Activated naive CD4-positive, alpha-beta T cell treated with anti-CD3 and anti-CD28 coated beads, Interleukin-2, amount 50 U/mL, for 24 hours (primary cell): ENCODE results near the gene FSIP2.

ENCODE experiments used
- H3K27ac Mint-ChIP-seq: one replicate; pipeline ENCODE4 v1.8.0; 2021; ENCODE audit warnings: mild to moderate bottlenecking, mixed read lengths
- H3K27me3 Mint-ChIP-seq: one replicate; pipeline ENCODE4 v1.8.0; 2021; ENCODE audit warnings: mixed read lengths
- H3K36me3 Mint-ChIP-seq: one replicate; pipeline ENCODE4 v1.8.0; 2021; ENCODE audit warnings: mixed read lengths
- H3K4me1 Mint-ChIP-seq: one replicate; pipeline ENCODE4 v1.8.0; 2021; ENCODE audit warnings: mixed read lengths
- H3K4me3 Mint-ChIP-seq: one replicate; pipeline ENCODE4 v1.8.0; 2021; ENCODE audit warnings: mild to moderate bottlenecking, mixed read lengths
- H3K9me3 Mint-ChIP-seq: one replicate; pipeline ENCODE4 v1.8.0; 2021; ENCODE audit warnings: mixed read lengths

FSIP2 gene, protein sequence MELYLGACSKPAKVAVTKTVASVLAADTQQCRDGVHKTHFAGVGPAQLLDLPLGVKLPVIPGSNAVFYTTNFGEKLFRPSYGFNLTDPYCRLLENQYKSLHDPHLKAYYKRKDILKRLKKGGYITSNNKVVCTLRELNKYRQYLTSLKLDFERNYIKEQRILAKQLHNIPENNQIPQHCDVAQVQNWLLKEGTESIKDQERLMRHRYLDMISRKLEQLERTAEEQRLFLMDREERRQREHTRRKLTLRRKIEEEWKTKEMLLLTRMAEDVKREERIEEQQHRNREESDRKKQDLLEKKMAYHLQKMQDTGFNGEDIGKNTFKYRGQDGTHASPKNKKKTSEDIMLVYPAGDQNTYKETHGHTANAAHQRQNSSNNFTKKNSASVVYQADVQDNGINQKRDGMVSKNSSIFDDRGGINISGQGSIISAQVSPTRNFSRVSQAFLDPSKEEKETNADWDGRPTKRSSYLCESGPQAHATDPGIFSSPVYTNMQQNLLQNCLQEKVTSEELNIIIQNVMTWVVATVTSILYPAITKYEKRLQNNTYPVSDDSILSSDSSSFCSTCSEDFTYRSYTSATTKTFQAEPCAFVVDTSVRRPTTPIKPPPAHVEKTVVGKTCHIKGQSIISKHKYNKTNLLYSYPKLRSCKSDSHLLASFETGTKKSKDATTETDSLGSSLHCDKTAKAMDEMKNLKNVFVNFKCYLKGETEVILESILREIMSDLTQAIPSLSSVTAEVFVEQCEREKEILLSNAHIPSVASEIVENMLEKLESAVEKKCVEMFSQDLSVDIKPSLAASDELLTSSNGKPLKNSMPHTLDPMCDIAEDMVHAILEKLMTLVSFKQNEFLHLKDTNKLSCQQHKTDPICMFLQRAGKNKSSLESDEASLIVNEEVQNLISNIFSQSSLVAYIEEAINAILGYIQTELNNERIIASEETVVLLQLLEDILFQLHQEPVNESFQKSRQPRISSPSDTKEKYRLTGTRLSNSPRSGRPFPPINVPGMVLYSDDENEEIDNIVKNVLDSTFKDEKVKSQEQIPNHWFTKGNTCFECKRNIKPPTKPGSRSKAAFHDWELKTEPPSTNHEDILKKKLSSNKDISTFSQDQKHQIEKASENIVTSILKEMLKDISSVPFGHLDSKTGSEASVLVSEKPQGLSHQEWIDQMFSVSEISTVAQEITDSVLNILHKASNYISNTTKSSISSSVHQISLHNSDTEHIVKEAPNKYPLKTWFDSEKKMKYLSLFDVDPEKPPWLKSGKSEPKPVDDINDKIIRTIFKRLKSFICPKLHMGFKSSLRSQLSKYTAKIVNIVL (N-terminal part only)

DNA sequence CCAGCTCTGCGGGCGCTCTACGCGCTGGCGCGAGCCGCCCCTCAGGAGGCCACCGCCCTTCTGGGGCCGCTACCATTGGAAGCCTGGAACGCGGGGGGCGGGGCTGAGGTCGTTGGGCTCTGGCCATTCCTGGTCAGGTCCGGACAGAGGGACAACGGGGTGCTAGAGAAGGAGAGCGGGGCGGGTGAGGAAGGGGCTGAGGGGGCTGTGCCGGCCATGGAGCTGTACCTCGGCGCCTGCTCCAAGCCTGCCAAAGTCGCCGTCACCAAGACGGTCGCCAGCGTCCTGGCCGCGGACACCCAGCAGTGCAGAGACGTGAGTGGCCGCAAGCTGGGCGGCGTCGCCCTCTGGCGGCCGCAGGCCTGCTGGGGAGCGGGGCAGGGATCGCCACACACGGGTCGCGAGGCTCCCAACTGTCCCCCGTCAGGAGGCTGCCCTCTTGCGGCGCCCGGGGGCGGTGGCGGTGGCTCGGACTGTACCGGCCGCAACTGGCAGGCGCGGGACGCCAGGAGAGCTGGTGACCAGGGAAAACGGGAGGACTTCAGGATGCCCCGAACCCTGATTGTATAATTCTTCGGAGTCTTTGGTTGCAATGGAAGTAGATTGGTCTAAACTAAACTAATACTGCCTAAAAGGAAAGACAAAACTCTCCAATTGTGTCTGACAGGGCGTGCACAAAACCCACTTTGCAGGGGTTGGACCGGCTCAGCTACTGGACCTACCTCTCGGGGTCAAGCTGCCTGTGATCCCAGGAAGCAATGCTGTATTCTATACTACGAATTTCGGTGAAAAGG lies at the start of gene FSIP2:
FSIP2 (plus strand) TSS at position 126 of the 794 bp plus-strand sequence; CDS start at position 217, 91 bp downstream.
- no peak within 1 kb of the TSS for H3K4me3 Mint-ChIP-seq
- peaks cover 17% of the 10 kb centered on the region for H3K27me3 Mint-ChIP-seq
- H3K27ac Mint-ChIP-seq, result no peak within 1 kb of the TSS
- H3K4me1 Mint-ChIP-seq, result no peaks in the 10 kb centered on the region
- H3K36me3 Mint-ChIP-seq, result no peaks in the 10 kb centered on the region
- peaks cover 19% of the 10 kb centered on the region for H3K9me3 Mint-ChIP-seq

DNA sequence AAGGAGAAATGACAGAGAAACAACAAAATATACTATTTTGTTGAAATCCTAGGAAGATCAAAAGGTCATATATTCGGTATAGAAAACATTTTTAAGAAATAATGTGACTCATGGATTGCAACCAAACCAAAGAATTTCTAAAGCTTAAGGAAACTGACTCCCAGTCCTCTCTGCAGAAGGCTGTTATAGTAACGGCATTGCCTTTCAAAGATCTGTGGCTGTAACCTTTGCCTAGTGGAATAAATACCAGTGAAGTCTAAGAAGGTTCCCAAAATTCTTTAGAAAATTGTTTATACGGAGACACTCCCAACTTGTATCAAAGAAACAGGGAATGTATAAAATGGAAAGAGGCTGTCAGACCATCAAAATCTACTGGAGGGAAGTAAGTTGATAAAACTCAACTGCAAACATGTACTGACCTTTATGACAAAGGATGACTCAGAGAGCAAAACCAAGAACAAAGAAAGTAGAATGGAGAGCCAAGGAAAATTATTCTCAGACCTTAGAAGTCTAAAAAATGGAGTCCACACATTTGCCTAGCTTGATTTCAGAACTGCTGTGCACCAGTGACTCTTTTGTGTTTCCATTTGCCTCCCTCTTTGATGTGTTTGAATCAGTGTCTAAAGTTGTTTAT lies 48.6 kb upstream of the FSIP2 start:
- Mint-ChIP-seq H3K9me3 (no peaks in the 10 kb centered on the region), H3K27me3 (no peaks in the 10 kb centered on the region), H3K36me3 (no peaks in the 10 kb centered on the region), H3K4me3 (no peak overlapping the region), H3K27ac (no peak overlapping the region), H3K4me1 (no peaks in the 10 kb centered on the region)

DNA sequence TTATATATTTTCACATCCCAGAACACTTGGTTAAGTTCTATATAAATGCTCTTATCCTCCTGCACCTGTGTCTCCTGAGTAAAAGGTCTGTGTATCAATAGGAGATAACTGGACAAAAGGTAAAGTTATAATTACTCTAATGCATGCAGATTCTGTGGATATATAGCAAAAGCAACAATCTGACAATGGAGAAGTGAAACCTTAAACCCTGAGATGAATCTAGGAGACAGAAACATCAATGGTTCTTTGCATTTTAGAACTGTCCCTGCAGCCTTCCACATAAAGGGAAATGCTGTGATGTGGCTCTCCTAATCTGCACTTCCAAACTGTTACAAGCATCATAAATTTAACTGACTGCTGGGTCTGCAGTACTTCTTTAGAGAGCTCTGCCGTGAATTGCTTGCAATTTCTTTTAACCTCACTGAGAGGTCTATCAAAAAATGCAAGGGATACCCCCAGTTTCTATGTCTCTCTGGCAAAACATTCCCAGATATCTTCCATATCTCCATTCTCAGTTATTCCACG lies 42.8 kb upstream of the FSIP2 start:
- Mint-ChIP-seq H3K27me3 (no peaks in the 10 kb centered on the region), H3K4me1 (no peaks in the 10 kb centered on the region), H3K27ac (no peak overlapping the region), H3K9me3 (no peaks in the 10 kb centered on the region), H3K4me3 (no peak overlapping the region), H3K36me3 (no peaks in the 10 kb centered on the region)

DNA sequence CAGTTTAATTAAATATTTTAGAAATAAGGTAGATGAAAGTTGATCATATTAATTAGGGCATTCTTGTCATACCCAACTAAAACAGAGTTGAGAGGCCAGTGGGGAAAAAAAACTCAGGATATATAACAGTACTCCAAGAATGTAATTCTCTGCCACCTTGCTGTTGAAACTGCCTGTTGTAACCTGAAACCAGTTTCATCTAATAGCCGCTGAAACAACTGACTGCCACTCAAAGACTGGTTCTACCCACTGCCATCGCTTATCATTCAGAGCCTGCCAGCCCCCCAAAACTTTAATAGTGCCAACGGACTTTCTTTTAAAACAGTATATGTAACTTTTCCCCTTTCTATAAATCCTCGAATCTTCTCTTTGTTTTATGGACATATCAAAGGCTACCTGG lies 37.7 kb upstream of the FSIP2 start:
- Mint-ChIP-seq H3K4me1 (no peaks in the 10 kb centered on the region), H3K36me3 (no peaks in the 10 kb centered on the region), H3K9me3 (no peaks in the 10 kb centered on the region), H3K27ac (no peak overlapping the region), H3K4me3 (no peak overlapping the region), H3K27me3 (no peaks in the 10 kb centered on the region)

DNA sequence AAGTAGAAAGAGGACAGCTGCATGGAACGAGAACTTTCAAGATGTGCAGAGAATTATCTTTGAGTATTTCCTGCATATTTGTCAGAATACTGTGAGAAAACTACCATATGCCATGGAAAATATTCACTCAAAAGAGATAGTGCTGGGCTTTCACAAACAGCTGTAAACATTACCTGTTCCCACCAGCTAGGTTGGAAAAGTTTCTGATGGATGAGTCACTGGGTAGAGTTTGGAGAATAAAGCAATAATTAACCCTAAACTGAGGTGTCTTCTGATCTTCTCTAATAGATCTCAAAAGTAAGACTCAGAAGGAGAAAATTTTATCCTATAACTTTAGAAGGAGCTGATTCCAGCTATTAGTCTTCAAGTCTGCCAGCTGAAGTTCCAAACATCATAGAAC lies 3.9 kb upstream of the FSIP2 start:
- no peak overlapping the region for H3K4me3 Mint-ChIP-seq
- no peaks in the 10 kb centered on the region for H3K4me1 Mint-ChIP-seq
- H3K36me3 Mint-ChIP-seq, result no peaks in the 10 kb centered on the region
- peaks cover 15% of the 10 kb centered on the region for H3K27me3 Mint-ChIP-seq
- H3K9me3 Mint-ChIP-seq, result peaks cover 19% of the 10 kb centered on the region
- no peak overlapping the region for H3K27ac Mint-ChIP-seq

DNA sequence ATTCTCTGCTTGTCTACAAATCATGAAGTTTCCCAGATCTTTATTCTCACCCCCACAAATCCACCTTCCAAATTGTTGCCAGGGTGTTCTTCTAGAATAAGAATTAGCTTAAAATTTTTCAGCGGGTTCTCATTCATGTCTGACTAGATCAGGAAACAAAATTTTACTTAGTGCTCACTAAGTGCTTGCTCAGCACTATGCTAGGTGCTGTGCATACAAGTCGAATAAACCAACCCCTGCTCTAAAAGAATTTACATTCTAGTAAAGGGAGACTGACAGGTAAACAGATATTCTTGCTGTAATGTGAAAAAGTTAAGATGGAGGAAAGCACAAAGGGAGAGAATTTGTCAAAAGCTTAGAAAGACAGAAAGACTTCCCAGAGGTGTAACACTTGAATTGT lies 2.4 kb upstream of the FSIP2 start:
- no peak overlapping the region for H3K4me3 Mint-ChIP-seq
- peaks cover 17% of the 10 kb centered on the region for H3K27me3 Mint-ChIP-seq
- no peak overlapping the region for H3K27ac Mint-ChIP-seq
- peaks cover 19% of the 10 kb centered on the region for H3K9me3 Mint-ChIP-seq
- H3K36me3 Mint-ChIP-seq, result no peaks in the 10 kb centered on the region
- no peaks in the 10 kb centered on the region for H3K4me1 Mint-ChIP-seq

DNA sequence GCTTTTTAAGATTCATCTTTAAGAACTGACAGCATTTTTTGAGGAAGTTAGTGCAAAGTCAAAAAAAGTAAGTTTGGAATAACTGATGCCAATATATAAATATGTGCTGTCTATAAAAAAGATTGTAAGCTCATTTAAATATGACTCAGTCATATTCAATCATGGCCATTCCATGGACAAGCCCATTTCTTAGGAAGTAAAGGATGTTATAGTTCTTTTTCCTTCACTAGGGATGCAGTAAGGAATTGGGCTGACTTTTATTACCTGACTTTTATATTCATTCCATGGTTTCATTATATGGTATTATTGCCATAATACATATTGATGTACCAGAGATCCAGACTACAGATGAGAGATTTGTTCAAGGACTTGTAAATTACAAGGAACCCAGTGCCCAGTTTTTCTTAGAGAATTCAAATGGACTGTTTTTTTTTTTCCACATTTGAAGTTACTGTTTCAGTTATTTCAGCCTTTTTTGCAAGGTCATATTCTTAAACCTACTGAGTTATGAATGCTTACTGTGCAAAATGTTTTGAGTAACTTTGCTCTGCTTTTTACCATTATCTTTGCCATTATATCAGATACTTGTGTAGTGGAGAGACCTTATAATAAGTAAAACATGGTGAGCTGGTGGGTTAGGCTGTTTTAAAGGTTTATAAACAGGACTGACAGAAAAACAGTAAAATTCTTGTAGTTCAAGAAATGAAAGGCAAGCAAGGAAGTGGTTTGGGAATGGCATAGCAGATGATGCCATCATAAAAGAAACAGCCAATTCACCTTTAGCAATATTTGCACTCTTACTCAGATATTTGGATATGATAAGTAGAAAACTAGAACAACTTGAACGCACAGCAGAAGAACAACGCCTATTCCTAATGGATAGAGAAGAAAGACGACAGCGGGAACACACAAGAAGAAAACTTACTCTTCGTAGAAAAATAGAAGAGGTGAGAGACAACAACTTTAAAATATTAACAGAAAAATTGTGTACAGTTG lies 7.6 kb downstream of the FSIP2 start:
- no peak overlapping the region for H3K4me3 Mint-ChIP-seq
- H3K4me1 Mint-ChIP-seq, result no peaks in the 10 kb centered on the region
- H3K27me3 Mint-ChIP-seq, result no peaks in the 10 kb centered on the region
- no peaks in the 10 kb centered on the region for H3K36me3 Mint-ChIP-seq
- H3K9me3 Mint-ChIP-seq, result no peaks in the 10 kb centered on the region
- H3K27ac Mint-ChIP-seq, result no peak overlapping the region

DNA sequence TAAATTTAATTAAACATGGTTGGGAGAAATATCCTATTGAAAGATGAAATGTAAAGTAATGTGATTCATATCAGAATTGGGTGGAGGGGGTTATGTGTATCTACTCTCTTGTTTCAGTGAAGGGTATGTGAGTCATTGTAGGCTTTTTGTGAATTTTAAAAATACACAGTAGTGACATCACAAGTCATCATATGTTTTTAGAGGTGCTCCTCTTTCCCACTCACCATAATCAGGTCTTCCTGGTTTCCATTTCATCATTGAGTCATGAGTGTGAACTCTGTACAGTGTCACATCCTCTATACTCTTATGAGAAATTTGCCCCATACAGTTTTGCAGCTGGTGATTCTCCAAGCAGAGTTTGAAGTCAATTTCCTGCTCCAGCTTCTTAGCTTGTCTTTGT lies 18.8 kb downstream of the FSIP2 start:
- H3K4me1 Mint-ChIP-seq, result no peaks in the 10 kb centered on the region

DNA sequence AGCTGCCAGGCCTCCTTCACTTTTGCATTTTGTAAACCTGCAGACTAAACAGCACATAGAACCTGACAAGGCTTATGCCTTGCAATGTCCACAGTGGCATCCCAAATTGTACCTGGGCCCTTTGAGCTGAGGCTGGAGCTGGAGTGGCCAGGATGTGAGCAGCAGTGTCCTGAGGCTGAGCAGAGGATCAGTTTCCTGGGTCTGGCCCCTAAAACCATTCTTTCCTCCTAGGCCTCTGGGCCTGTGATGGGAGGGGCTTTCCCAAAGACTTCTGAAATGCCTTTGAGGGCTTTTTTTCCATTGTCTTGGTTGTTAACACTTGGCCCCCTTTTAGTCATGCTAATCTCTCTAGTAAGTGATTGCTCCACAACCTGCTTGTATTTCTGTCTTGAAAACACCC lies 32.8 kb downstream of the FSIP2 start:
- Mint-ChIP-seq H3K27ac (no peak overlapping the region), H3K4me3 (no peak overlapping the region), H3K4me1 (no peaks in the 10 kb centered on the region), H3K27me3 (no peaks in the 10 kb centered on the region), H3K9me3 (peaks cover 39% of the 10 kb centered on the region), H3K36me3 (no peaks in the 10 kb centered on the region)

More for the DNA sequence above, 18.8 kb downstream of the FSIP2 start:
- H3K36me3 Mint-ChIP-seq, result no peaks in the 10 kb centered on the region
- no peak overlapping the region for H3K27ac Mint-ChIP-seq
- H3K4me3 Mint-ChIP-seq, result no peak overlapping the region
- H3K9me3 Mint-ChIP-seq, result peaks cover 21% of the 10 kb centered on the region
- H3K27me3 Mint-ChIP-seq, result peaks cover 2% of the 10 kb centered on the region

DNA sequence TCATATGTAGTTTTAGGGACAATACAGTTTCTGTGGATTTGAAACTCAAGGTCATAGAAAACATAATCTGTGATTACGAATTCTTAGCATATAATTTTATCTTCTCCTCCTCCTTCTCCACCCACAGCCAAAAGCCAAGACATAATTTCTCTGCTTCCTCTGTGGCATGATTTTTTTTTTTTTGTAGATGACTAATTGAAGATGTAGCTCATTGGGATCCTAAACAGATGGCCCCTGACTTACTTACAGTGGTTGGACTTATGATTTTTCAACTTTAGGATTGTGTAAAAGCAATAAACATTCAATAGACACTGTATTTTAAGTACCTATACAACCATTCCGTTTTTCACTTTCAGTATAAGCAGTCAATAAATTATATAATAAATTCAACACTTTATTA lies 42.3 kb downstream of the FSIP2 start:
- Mint-ChIP-seq H3K27ac (no peak overlapping the region), H3K4me1 (no peaks in the 10 kb centered on the region), H3K36me3 (no peaks in the 10 kb centered on the region), H3K27me3 (no peaks in the 10 kb centered on the region), H3K4me3 (no peak overlapping the region), H3K9me3 (peaks cover 5% of the 10 kb centered on the region)

DNA sequence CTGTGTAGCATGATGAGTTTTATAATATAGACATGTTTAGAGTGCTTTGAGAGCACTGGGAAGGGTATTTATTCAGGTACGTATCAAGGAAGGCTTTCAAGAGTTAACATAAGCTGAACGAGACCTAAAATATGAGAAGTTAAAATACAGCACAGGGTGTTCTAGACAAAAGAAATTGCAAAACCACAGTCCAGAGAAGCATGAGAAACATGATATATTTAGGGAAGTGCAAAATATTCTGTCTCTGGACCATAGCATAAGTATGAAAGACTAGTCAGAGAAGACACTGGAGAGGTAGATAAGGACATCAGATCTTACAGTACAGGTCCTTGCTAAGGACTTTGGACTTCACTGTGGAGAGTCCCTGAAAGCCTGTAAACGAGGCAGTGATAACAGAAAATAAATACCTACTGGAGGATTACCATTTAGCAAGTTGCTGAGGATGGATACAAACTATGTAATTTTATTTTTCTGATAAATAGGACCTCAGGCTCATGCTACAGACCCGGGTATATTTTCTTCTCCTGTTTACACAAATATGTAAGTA lies 43.7 kb downstream of the FSIP2 start:
- H3K9me3 Mint-ChIP-seq, result peaks cover 5% of the 10 kb centered on the region
- H3K36me3 Mint-ChIP-seq, result no peaks in the 10 kb centered on the region

DNA sequence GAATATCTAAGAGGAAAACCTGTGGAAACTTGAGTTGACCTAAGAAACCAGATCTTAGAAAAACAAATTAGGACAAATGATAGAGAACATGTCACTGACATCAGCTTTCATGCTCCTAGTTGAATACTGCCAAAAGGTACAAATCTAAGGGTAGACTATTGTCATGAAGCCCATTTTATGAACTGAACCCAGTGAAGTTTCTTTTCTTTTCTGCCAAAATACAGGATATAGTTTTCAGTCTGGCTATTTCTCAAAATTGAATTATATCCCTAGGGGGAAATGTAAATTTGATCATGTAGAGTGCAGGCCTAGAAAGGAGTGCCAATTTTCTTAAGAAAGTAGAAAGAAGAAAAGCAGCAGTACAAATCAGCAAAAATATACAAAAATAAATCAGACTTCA lies 46.6 kb downstream of the FSIP2 start:
- Mint-ChIP-seq H3K27ac (no peak overlapping the region), H3K4me1 (no peaks in the 10 kb centered on the region)

More for the DNA sequence above, 43.7 kb downstream of the FSIP2 start:
- Mint-ChIP-seq H3K27me3 (no peaks in the 10 kb centered on the region), H3K4me1 (no peaks in the 10 kb centered on the region), H3K27ac (no peak overlapping the region), H3K4me3 (no peak overlapping the region)

DNA sequence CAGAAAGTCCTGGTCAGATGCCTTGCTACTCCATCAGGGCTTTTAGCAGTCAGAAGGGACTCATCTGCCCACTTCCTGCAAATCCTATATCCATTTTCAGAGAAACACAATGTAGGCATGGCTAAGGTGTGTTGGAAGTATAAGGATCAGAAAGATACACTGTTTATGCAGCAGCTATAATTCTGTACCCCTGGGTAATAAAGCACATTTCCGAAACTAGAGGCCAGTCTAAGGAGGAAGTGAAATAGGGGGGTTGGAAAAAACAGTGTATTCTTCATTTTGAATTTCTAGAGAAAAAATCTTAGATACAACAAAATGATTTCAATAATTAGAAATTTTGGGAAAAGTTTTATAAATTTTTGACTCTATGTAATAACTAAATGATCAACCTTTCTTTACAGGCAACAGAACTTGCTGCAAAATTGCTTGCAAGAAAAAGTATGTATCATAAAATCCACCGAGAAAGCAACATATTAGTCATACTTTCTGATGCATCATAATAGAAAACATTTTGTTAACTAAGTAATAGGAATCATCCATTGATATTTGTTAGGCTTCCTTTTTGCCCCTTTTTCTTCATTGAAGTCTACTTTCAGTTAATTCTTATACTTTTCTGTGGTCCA lies 47.4 kb downstream of the FSIP2 start:
- Mint-ChIP-seq H3K4me1 (no peaks in the 10 kb centered on the region), H3K36me3 (peaks cover 3% of the 10 kb centered on the region), H3K27me3 (no peaks in the 10 kb centered on the region), H3K9me3 (peaks cover 5% of the 10 kb centered on the region), H3K4me3 (no peak overlapping the region), H3K27ac (no peak overlapping the region)

More for the DNA sequence above, 46.6 kb downstream of the FSIP2 start:
- Mint-ChIP-seq H3K4me3 (no peak overlapping the region), H3K27me3 (no peaks in the 10 kb centered on the region), H3K9me3 (peaks cover 5% of the 10 kb centered on the region), H3K36me3 (peaks cover 3% of the 10 kb centered on the region)
